ENCODE data around the gene SNRNP200.

SNRNP200 gene

DNA sequence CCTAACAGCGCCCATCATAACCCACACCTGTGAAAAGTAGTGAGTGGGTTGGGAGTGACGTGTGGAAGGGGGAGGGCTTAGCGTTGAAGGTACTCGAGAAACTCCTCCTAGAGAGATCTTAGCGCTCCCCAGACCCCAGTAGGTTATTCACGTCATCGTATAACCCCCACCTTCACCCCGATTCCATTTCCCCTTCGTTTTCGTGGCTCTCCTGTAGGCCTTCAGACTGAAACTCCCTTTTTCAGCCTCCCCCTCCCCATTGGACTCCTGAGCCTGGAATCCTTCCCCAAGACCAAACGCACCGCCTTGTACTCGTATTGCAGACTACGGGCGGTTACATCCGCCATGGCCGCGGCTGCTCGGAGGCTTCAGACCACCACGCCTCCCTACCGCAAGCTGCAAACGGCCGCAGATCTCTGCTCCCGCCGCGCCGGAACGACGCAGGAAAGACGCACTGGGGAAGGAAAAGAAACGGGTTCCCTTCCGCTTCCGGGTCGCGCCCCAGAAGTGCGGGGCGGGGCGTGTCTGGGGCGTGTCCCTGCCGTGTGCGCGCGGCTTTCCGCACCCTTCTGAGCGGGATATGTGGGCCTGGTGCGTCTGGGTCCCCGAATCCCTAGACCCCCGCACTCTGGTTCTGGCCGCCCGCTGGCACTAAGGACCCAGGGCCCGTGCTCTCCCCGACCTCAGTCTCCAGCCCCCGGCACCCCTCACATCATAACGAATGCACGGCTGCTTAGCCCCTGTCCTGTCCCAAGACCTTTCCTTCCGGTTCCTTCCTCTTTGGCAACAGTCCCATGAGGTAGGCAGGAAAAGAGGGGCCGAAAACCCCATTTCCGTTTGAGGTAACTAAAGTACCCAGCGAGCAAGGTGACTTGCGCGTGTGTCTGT lies at the start of gene SNRNP200:
Gene SNRNP200 (minus strand): TSS at position 456 of the 888 bp plus-strand sequence. CDS start 109 bp downstream, at position 347.
- peak; percentile 89 for DNase-seq (ENCODE audit: low spot score)

DNA sequence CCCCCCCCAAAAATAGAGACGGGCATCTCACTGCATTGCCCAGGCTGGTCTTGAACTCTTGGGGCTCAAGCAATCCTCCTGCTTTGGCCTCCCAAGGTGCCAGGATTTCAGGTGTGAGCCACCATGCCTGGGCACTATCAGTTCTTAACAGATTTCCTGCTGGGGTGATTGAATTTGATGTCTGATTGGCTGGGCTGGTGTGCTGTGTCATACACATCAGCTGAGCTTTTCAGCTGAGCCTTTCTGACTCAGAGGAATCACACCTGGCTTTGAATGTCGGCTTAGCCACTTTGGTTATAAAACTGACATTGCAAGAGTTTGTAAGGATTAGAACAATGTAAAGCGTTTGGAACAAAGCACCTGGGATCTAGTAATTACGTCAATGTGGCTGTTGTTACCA lies 49.1 kb upstream of the SNRNP200 start:
- DNase-seq (ENCODE audit: low spot score): no peak

DNA sequence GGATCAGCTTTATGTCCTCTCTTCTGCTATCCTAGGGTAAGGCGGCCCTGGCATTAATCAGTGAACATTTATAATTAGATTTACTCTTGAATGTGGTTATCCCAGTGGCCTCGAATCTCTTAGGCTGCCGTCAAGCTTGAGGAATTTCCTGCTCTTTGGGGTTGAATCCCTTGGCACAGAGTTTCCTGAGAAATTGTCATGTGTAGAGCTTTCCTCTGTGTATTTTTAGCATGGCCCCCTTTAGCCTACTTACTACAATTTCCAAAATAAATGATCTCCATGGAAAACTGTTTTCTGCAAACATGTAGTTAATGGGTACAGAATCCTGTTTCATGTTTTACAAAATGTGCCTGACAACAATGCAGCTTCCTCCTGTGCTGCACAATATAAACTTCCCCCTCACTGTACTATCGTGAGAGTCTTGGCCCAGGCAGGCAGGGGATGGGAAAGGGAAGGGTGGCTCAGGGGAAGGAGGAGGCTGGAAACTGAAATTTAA lies 48.3 kb upstream of the SNRNP200 start:
- no peak for DNase-seq (ENCODE audit: low spot score)

DNA sequence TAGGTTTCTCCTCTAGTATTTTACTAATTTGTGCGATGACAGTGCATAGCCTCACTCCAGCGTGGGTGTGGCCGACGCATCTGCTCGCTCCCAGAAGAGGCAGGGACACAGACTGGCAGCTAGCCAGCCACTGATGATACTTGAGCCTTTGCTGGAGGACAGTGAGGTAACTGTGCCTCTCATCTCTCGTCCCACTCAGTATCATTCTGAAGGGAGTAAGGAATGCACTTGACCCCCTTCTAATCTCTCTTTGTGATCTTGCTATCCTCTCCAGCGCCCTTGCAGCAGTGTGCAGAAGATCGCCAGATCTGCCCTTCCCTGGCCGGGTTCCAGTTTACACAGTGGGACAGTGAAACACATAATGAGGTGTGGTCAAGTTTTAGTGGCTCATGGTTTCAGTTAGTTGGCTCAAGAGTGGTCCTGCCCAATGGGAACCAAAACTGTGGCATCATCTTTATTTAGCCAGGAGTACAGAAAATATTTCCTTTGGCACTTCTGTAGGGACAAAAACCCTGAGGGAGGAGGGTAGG lies 47.8 kb upstream of the SNRNP200 start:
- DNase-seq (ENCODE audit: low spot score): no peak

DNA sequence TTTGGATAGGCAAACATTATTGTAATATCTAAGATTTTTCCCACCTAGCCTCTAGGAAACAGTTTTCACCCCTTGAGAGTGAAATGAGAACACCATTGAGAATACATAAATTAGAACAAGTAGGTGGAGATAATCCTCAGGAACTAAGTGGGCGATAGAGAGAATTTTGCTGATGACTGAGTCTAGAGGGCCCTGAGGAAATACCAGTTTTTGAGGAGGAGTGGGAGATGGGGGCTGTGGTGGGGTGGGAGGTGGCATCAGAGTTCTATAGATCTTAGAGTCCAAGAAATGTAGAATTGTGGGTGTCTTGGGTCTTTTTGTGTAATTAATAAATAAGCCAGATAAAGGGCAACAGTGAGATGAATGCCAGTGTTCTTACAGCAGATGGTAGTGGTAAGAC lies 42.0 kb upstream of the SNRNP200 start:
- no peak for DNase-seq (ENCODE audit: low spot score)

DNA sequence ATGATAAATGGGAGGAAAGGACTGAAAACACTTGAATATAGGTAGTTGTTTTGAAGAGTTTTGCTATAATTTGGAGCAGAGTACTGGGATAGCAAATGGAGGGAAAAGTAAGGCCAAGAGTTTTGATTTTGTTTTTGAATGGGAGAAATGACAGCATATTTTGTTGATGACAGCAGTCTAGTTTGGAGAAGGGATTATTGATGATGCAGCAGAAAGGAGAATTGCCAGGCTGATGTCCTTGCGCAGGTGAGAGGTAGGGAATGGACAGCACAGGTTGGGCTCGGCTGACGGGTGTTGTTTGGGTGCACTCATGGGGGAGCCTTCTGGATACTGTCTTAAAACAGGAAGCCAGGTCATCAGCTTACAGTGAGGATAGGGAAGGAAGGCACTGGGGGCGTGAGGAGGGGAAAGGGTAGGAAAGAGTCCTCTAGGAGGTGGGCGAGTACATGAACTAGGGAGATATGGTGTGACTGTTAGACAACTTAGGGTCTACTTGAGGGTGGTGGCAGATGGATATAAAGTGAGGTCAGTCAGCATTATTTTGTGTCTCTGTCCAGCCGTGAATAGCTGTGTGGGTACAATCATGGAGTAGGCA lies 40.6 kb upstream of the SNRNP200 start:
- DNase-seq (ENCODE audit: low spot score): no peak

DNA sequence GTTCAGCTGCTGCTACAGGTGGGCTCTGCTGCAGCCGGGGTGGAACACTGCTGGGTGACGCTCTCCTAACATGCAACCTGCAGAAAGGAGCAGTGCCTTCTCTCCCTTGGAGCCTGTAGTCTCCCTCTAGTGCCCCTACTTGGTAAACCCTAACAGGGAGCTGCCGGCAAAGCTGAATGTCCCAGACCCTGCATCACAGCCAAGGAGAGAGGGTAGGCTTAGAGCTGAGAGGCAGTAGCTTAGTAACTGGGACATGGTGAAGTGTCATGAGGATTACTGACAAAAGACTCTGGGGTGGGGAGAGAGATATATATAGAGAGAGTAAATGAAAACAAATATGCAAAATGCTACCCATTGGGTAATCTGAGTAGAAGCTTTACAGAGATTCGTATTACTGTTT lies 40.1 kb upstream of the SNRNP200 start:
- peak; percentile 34 for DNase-seq (ENCODE audit: low spot score)

DNA sequence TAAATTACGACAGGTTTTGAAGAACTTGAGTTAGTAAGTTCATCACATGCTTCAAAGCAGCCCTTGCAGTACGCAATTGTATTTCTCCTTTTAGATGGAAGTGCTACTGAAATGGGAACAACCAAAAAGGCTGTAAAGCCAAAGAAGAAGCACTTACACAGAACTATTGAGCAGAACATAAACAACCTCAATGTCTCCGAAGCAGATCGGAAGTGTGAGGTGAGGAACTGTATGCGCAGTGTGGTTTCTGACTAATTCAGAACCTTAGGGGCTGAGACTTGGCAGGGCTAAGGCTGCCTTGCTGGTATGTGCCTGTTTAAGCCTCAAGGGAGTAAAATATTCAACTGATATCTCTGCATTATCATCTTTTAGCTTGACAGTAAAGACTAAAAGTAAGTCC lies 38.7 kb upstream of the SNRNP200 start:
- DNase-seq (ENCODE audit: low spot score): peak; percentile 81

DNA sequence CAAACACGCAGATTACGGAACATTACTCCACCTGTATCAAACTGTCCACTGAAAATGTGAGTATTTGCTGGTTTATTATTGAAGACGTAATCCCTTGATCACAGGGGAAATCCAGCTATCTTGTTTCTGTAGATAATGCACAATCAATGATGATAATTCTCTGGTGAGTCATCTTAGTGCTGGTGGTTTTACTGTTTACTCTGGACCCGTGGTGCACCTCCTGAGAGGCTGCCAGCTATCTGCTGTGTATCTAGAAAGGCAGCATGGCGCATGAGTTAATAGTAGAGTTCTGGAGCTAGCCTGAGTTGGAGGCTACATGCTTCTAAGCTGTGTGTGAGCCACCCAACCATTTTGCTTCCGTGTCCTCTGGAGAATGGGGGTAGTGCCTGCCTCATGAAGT lies 36.7 kb upstream of the SNRNP200 start:
- peak; percentile 79 for DNase-seq (ENCODE audit: low spot score)

DNA sequence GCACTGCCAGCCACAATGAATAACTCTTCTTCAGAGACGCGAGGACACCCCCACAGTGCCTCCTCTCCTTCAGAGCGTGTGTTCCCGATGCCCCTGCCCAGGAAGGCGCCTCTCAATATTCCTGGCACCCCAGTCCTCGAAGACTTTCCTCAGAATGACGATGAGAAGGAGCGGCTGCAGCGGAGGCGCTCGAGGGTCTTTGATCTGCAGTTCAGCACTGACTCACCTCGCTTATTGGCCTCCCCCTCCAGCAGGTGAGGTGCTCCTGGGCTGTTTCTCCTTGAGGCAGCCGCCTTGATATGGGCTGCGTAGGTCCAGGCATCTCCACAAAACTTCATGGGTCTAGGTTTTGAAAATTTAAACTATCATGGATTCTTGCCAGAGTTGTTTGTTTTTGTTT lies 36.3 kb upstream of the SNRNP200 start:
- peak; percentile 9 for DNase-seq (ENCODE audit: low spot score)

DNA sequence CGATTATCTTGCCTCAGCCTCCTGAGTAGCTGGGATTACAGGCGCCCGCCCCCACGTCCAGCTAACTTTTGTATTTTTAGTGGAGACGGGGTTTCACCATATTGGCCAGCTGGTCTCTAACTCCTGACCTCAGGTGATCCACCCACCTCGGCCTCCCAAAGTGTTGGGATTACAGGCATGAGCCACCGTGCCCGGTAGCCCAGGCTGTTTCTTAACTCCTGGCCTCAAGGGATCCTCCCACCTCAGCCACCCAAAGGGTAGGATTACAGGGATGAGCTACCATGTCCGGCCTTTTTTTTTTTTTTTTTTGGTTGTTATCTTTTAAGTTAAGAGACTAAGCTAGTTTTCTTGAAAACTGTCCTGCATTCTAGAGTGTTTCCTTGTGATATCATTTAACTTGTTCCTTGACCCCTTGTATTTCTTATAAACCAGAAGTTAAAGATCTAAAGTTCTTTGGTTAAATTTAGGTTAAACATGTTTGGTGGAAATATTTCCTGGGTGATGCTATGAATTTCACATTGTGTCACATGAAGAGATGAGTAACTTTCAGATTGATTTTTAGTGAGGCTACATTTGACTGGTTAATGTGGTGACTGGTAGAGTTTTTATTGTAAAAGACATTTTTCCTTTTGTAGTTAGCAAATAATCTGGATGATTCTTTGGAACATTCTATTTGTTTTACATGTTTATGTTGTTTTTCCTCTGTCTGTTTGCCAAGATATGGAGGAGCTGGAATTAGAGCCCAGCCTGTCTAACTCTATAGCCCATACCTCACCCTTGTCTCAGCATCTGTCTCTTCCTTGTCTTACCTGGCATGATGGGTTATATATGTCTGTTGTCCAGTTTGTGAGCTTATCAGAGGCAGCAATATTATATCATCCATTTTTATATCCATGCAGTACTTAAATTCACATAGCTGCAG lies 35.4 kb upstream of the SNRNP200 start:
- DNase-seq (ENCODE audit: low spot score): no peak

DNA sequence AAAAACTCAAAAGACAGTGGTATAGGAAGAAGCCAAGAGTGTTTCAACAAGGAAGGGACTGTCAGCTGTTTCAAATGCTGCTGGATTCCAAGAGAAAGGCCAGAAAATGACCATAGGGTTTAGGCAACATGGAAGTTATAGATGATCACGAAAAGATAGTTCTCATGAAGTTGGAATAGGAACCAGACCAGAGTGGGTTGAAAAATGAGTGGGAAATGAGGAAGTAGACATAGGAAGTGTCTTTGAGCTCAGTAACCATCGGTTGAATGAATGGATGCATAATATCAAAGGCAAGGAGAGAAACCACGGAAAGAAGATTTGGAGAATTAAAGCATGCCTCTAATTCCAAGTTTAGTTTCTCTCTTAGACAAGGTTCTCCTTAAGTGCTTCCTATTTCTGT lies 31.5 kb upstream of the SNRNP200 start:
- DNase-seq (ENCODE audit: low spot score): no peak

DNA sequence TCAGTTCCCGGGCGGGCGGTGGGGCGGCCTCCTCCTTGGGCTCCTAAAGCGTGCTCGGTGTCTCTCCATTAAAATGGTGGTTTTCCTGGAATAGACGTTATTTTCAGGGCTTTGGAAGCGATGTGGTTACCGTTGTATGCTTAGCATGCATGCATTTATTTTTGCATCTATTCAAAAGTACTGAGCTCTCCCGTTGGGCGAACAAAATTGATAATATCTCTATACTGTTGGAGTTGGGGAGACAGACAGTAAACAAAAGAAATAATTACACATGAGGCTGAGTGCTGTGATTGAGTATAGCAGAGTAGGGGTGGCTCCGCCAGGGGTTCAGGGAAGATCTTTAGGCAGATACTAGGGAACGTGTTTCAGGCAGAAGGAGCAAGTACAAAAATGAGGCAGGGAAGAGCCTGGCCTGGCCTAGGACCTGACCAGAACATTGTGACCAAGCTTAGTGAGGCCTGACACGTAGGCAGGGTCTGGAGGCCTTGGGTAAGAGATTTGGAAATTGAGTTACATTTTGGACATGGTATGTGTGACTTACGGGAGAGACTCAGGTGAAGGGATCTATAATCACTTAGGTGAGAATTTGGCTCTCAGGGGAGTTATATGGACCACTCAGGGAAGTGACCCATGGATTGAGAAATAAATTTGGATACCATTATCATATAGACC lies 30.9 kb upstream of the SNRNP200 start:
- no peak for DNase-seq (ENCODE audit: low spot score)

DNA sequence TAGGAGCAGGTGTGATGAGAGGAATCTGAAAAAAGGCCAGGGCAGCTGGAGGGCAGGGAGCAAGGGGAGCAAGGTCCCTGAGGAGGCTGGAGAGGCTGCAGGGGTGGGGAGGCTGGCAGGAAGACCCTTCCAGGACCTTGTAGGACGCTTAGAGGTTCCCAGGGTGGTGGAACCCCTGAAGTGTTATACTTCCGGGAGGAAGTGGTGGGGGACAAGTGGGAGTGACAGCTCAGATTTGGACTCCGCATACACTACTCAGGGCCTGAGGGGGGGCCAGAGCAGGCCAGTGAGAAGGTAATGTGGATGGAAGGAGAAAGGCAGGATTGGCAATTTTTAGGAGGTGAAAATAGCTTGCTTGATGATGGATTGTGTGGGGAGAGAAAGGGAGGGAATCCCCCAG lies 28.4 kb upstream of the SNRNP200 start:
- DNase-seq (ENCODE audit: low spot score): no peak

DNA sequence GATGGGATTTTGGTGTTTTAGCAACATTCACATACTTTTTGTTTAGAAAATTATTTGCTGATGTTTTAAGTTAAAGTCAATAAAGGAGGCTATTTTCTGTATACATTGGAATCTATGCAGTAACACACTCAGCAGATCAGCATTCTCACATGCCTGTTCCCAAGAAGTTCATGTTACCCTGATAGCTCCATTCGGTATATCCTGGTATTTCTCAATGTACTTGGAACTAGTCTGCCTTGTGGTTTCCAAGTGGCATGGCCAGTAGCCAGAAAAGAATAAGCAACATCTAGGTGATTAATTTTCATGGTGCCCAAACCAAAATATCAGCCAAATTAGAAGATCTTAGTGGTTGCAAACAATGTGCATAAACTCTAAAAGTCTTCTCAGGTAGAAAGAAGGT lies 25.1 kb upstream of the SNRNP200 start:
- no peak for DNase-seq (ENCODE audit: low spot score)

DNA sequence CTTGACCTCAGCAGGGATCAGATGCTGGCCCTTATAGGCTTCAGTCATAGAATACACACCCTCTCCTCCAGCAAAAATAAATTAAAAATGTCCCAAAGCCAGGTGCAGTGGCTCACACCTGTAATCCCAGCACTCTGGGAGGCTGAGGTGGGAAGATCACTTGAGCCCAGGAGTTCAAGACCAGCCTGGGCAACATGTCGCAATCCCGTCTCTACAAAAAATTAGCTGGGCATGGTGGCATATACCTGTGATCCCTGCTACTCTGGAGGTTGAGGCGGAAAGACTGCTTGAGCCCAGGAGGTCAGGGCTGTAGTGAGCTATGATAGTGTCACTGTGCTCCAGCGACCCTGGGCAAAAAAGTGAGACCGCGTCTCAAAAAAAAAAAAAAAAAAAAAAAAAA lies 24.5 kb upstream of the SNRNP200 start:
- DNase-seq (ENCODE audit: low spot score): no peak

DNA sequence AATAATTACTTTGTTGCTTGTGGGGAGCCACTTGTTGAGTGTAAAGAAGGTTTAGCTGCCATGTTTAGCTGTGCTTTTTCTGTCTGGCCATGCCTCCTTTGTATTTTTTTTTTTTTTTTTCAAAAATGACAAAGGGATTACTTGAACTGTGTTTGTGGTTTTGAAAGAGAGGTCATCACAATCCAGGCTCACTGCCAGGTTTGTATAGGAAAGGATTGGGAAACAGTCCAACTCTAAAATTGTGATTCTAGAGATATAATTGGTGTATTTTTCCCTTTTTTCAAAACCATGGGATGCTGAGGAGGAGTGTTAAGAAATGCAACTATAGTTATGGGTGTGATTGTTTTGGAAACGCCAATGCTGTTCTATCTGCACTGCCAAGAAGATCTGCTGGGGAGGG lies 24.1 kb upstream of the SNRNP200 start:
- no peak for DNase-seq (ENCODE audit: low spot score)

DNA sequence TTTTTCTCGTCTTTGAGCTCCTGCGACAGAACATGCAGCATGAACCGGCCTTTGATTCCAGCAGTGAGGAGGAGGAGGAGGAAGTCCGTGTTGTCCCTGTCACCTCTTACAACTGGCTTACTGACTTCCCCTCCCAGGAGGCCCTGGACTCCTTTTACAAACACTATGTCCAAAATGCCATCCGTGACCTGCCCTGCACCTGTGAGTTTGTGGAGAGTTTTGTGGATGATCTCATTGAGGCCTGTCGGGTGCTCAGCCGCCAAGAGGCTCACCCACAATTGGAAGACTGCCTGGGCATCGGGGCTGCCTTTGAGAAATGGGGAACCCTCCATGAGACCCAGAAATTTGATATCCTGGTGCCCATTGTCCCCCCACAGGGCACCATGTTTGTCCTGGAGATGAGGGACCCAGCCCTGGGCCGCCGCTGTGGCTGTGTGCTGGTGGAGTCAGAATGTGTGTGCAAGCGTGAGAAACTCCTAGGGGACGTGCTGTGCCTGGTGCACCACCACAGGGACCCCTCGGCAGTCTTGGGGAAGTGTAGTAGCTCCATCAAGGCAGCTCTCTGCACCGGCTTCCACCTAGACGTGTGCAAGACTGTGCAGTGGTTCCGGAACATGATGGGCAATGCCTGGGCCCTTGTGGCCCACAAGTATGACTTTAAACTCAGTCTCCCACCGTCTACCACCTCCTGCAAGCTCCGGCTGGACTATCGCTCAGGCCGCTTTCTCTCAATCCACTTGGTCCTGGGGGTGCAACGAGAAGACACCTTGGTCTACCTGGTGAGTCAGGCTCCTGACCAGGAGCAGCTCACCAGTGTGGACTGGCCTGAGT lies 21.9 kb upstream of the SNRNP200 start:
- DNase-seq (ENCODE audit: low spot score): no peak

DNA sequence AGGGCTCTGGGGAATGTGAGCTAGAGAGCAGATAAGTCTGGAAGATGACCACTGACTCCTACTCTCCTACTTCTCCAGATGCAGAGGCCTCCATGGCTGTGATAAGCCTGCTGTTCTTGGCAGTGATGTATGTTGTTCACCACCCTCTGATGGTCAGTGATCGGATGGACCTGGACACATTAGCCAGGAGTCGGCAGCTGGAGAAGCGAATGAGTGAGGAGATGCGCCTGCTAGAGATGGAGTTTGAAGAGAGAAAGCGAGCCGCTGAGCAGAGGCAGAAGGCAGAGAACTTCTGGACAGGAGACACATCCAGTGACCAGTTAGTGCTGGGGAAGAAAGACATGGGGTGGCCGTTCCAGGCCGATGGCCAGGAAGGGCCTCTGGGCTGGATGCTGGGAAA lies 21.2 kb upstream of the SNRNP200 start:
- DNase-seq (ENCODE audit: low spot score): no peak

DNA sequence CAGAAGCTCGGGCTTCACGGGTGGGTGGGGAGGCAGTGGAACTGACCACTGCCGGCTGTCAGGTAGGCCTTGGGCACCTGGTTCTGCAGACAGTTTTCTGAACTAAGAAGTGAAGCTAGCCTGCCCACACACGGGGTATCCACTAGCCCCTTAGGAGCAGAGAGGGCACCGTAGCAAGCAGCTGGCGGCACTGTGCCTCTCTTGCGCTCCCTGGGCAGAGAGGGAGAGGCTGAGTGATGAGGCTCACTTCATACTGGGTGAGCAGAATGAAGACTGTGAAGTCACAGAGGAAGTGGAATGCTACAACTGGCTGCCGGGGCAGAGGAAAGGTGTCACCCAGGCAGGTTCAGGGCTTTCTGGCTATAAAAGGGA lies 20.5 kb upstream of the SNRNP200 start:
- DNase-seq (ENCODE audit: low spot score): peak; percentile 67

All from CD4-positive, alpha-beta T cell treated with Interleukin-15 for 4 hours (primary cell).